ENCODE results near the gene C1orf116.

Gene C1orf116

DNA sequence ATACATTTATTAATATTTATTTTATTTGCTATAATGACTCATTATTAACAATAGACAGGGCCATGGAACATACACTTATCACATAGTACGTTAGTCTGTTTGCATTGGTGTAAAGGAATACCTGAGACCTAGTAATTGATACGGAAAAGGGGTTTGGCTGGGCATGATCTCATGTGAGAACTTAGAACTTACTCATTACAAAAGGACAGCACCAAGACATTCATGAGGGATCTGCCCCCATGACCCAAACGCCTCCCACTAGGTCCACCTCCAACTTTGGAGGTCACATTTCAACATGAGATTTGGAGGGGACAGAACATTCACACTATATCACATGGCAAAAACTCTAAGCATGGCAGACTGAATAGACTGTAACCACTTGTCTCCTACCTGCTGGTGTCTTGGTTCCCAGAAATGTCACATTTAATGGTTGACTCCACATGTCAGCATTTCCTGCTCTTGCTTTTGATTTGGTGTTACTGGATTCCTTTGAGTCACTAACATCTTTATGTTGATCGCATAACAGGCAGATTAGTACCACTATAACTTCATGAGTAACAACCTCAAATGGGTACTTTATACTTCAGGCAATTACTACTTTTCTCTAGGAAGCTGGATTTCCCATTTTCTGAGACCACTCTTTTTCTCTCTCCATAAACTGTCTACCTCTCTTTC, 3.5 kb upstream of the C1orf116 start:
- DNase-seq = no peak

DNA sequence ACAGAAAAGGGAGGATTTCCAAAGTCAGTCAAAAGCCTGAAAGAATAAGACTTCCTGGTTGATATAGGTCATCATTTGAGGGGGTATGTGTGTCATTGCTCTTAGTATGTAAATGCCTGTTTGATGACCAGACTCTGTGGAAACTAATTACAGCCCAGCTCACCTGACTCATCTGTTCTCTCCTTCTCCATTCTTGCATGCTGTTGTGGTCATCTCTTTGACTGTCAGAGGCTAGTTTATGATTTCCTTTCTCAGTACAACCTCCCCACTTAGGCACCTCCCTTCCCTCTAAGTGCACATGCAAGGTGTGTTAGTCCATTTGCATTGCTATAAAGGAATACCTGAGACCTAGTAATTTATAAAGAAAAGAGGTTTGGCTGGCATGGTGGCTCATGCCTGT, 2.4 kb upstream of the C1orf116 start:
- DNase-seq = no peak

DNA sequence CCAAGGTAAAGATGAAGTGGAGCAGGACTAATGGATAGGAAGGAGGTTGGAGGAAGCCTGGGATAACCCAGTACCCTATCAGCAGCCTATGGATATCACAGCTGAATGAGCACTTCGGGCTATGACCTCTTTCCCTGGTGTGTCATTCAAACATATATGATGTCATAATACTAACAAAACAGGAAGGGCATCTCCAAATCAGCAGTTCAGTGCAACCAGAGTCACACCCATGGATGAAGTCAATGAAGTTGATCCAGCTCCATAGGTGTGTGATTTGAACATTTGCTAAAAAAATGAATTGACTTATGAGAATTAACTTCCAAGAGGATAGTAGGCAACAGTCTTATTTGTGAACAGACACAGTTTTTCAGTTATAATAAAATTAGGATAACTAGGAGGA, 1.7 kb upstream of the C1orf116 start:
- DNase-seq = no peak

DNA sequence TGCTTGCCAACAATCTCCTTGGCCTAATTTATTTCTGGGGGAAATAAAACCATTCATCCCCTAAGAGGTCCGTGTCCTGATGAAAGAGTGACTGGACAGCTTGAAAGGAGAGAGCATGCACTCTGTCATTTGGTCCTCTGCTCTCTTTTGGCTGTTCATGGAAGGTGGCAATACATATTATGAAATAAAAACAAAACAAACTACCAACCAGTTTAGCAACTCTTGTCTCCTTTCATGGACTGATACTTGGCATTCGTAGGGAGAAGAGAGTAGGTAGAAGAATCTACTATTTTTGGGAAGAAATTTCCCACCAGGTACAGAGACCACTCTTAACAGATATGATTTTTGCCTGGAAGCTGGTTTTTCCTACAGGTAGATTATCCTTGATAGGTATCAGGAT, 746 bp upstream of the C1orf116 start:
- no peak for DNase-seq

DNA sequence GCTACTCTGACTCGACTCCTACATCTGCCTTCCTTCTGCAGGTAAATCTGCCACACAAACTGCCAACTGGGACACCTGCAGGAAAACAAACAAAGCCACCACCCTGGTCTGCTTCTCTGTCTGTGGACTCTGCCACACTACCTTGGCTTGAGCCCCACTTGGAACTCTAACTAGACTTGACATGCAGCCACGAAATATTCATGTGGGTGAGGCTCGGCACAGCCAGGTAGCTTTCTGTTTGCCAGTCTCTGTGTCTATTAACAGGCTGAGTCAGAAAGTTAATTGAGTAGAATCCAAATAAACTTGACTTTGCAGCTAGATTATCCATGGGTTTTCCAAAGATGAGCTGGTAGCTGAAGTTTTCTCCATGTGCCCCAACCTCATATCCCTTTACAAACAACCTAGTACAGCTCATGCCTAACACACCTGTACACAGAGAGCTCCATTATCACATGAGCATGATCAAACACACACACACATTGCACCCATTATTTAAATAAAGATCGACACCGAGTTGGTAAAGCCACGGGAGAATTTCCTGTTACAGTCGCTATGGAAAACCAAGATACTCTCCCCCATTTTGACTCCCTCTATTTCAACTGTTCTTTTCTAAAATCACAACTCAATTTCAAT, 808 bp downstream of the C1orf116 start:
- no peak for DNase-seq

DNA sequence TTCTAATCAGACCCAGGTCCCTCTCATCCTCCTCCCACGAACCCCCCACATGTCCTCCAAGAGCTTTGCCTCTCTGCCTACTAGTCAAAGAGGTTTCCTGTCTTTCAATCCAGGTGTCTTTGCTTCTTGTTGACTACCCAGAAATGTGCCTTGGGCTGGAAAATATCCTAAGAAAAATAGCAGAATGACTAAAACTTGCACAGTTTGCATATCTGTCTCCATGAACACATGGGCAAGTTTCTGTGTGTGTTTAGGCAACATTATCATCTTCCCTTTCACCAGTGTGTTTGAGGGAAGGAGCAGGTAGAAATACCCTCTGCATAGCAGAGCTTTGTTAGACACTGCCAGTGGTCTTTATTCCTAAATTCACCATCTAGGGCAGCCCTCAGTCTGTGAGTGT, 1.5 kb downstream of the C1orf116 start:
- DNase-seq = no peak

DNA sequence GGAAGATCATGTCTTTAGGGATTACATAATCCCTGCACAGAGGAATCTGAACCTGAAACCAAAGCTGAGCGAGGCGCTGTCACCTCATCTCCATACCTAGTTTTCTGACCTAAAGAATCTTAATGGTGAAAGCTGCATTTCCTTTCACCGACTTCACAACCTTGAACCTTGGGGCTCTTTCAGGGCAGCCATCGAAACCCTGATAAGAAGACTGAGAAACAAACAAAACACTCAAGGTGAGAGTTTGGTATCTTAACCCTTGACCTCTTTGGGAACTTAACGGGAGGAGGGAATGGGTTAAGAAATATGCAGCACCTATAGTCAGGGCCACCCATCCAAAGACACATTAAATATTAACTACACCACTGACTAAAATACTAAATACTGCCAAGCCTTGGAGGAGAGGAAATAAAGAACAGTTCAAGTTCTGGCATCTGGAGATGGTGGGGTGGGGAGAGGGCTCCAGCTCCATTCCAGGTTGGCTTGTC, 2.0 kb downstream of the C1orf116 start:
- no peak for DNase-seq

DNA sequence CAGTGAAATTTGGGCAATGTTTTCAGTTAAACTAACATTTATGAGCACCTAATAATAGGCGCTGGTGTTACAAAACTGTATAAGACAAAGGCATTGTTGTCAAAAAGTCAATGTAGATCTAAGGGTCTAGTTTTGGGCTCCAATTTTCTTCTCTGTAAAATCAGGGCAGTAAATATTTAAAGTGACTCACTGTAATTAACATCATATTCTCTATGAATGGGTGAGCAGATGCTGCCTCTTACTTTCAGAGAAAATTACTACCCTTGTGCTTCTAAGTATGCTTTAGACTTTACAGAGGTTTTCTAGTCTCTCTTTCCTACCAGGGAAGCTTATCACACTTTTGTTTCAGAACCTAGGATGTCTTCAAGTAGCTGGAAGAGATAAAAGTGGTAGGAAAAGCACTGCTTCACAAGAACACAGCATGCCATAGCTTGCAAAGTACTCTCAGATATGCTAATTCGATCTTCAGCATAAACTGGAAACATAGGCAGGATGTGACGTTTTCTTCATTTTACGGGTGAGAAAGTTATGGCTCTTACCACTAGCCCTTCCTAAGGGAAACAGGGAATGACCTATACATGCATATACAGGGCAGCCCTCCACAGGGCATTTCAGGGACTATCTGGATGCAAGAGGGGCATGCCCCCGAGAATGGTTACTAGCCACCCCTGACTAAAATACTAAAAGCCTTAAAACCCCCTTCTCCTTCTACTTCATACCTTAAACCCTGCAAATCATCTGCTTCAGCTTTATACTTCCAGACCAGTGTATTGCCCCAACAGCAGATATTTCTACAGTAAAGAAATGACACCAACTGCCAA, 2.6 kb downstream of the C1orf116 start:
- no peak for DNase-seq

DNA sequence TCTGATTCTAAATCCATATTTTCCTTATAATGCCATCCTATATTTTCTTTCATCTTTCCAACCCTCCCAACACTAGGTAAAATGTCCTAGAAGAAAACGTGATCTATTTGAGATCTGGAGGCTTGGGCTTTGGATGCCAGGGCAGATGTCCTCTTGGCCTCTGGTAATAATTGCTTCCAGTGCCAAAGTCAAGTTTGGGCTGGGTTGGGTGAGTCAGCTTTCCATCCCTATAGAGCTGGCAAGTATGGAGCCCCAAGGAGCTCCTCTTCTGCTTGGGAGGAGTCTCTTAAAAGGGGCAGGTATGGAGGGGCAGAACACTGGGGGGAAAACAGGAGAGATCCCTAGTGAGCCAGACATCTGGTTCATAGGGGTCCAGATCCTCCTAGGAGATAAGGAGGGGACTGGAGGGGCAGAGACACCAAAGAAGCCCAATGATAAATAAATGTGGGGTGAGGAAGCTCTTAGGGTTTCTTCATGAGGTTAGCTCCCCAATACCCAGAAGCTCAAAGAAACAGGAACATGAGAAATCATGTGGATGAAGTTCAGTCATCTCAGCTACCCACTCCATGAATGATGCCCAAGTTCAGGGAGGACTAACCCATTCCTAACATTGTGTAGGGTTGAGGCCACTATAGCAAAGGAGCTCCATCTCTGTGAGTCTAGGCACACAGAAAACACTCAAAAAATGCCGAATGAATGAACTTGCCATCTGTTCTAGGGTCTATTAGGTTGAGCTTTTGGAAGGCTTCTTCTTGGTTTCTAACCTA, 3.5 kb downstream of the C1orf116 start:
- no peak for DNase-seq

DNA sequence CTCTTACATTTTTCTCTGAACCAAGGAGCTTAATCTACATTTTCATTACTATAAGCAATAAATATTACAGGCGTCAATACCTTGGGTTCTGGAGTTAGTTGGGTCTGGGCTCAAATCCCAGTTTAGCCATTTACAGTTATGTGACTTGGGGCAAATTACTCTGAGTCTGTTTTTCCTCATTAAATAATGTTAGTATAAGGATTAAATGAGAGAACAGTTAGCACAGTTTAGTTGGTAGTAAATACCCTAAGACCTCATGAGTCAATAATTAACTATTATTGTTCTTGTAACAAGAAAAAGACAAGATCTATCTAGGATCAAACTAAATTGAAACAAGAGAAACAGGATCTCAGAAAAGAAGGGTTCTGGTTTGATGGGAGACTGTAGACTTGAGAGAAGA, 4.6 kb downstream of the C1orf116 start:
- DNase-seq = no peak

DNA sequence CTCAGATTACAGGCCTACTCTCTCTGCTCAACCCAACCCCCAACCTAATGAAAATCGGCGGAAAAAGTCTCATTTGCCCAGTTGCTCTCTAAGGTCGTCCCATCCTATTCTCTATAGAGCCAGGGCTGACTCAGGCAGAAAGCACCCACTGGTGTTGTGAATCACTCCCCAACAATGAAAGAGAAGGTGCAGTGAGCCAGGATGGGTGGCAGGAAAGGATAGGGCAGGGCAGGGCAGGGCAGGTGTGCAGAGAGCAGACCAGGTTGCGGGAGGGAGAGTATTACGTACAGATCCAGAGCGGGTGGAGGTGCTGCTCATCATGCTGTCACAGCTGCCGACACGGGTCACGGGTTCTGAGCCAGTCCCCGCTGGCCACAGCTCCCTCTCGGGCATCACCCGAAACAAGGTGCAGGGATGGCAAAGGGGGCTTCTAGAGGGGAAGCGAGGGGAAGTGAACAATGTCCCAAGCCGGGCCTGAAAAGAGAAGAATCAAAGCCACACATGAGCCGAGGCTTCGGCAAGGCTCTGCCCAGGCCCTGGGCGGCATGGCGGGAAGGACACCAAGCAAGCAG, 5.3 kb downstream of the C1orf116 start:
- no peak for DNase-seq

DNA sequence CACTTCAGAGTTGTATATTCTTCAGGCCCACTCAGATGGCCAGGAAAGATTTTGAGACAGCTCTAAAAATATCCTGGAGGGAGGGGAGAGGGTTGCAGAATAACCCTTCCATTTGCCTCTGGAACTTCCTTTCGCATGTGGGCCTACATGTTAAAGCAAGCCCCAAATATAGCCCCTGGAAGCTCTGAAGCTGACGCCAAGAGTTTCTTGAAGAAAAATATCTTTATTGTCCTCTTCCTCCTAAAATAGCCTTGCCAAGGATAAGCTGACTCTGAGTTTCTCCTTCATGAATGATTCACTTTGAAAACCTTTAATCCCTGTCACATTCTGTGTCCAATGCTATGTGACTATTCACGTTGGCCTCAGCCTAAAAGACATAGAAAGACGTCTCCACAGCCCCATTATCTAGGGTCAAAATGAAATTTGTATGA, 6.4 kb downstream of the C1orf116 start:
- no peak for DNase-seq

DNA sequence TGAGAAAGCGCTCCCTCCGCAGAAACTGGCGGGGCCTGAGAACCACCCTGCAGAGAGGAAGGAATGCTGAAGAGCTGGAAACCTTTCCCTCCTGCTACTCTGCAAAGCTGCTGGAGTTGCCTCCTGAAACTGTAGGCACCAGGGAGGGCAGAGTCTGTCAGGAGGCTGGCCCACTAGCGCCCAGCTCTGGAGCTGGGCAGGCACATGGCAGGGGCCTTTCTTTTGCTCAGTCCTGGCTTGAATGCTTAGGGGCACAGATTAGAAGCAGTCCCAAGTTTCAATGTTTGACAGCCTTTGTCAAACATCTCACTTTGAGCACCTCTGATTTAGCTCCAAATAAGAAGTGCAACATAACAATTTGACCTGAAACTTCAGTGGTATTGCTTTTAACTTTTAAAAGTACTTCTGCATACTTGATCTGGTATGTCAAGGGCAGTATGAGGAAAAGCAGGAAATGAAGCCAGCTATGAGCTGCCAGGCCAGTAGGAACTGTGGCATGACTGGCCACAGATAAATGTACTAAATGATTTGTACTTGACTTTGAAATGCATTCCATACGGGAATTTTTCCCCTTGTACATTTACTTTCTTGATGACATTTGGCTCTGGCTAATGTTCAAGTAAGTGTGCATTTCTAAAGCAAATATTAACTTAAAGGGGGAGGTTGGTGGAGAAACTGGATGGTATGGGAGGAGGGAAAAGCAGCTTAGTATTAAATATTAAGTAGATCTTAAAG, 7.2 kb downstream of the C1orf116 start:
- no peak for DNase-seq

DNA sequence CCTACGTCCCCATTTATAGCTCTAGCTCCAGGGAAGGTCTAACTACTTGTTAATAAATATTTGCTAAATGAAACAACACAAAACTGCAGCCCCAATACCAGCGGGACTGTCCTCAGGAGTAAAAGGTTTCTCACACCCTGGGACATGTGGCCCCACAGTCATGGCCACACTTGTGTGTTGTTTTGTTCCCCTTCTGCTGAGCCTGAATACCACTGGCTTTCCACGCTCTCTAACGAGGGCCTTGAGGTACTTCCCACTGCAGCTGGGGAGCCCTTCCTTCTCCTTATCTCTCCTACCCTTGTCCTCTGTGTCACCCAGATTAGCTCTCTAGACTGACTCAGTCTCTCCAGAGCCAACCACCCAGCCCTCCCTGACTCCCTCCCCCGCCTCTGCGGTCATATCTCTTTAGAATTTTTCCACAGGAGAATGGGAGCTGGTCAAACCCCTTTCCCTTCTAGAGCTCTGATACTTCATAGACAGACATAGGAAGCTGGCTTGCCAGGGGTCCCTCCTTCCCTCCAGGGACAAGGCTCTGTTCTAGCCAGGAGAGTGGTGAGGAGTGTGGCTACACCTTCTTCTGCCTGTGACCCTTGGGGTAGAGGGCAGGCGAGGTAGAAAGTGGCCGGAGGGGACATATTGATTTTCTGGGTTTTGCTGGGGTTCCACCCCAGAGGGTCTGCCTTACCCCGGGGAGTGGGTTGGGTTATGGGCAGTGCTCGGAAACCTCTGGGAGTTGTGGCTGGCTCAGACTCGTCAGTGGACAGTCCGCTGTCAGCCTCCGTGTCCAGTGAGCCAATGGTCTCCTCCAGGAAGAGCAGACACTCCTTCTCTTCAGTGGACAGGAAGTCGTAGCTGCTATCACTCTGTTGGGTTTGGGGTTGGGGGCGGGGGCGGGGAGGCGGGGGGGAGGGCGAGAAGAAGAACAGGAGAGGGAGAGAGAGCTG, 8.1 kb downstream of the C1orf116 start:
- no peak for DNase-seq

DNA sequence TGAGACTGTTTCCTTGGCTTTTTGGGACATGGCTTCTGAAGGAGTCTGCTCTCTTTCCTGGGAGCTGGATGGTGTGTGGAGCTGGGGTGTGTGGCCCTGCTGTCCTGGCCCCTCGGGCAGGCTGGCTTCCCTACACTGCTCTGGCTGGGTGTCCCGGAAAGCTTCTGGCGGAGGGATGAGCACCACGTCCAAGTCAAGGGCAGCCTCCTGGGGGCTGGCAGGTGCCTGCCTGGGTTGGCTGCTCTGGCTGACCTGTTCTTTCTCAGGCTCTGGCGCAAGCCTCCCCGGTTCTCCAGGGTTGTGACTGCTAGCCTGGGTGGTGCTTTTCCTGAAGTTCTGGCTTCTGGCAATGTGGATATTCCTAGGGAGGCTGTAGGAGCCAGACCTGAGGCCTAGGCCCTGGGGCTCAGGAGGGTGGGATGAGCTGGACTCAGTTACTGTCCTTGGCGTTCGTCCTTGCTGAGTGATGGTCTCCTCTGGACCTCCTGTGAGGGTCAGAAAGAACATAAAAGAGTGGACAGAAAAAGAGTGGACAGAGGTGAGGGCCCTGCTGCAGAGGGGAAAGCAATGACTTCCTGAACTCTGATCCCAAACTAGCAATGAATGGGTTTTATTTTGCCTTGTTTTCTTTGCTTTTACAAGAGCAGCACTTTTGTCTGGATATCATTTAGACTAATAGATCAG, 9.4 kb downstream of the C1orf116 start:
- DNase-seq = no peak

DNA sequence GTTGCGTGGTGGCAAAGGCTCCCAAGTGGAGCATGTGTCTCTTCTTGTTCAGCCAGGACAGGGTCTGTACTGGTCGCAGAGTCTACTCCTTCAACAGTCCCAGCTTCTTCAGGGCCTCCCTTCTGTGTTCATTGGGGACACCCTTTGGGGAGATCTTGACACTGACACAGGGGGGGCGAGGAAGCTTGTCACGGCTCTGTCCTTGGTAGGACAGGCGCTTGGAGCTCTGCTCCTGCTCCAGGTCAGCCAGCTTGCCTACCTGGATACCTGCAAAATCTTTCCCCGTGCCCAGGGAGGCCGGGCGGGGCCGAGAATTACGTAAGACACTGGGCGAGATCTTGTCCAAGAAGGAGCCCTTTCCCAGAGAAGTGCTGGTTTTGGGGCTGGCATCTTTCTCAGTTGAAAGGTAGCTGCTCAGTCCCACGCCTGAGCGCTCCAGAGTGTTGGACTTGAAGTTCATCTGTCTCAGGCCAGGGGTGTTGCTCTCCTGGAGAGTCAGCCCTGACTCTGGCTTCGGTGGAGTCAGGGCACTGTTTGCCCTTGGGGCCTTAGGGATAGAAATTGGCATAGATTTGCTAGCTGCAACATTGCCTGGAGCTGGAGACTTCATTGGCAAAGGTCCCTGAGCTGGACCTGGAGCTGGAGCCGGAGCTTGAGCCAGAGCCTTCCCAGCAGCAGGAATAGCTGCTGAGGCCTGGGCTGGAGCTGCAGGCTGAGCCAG, 10.5 kb downstream of the C1orf116 start:
- DNase-seq = no peak

DNA sequence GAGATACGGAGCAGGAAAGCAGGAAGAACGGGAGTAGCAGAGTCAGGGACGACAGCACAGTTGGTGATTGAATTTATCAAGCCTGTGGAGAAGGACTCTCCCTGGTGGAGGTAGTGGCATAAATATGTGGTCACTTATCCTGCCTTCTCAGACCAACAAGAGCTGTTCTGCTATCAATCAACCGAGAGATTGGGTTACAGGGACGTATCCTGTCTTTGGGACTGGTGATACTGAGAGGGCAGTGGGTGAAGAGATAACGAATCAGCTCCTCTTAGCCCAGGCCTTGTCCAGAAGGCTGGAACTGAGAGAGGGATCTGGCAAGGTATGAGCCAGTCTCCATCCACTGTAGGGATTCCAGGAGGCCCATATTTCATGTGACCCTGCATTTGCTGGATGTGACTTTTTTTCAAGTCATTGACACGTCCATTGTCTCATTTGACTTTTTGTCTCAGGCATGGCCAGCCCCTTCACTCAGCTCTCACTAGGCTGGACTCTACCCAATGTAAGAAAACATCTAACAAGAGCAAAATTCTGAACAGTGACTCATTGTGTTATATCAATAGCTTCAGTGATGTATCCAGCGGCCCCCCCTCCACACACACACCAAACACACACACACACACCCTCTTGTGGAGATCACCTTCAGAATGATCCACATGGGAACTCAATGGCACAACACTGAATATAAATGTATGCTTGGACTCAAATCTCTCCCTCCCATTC, 11.3 kb downstream of the C1orf116 start:
- DNase-seq = peak in 2 of 51 donors; percentile 27 to 44

Measured in hypothalamus (tissue), 51 donors.